ENCODE measurements around the gene SVBP.
"Not testable (repeated sequence)": the region's sequence is repeated elsewhere in the genome, so short reads cannot be mapped to it uniquely, and the experiment has no call there.

SVBP gene

GRCh38 chr1:42861014-42861399 lies 43.8 kb upstream of the SVBP start:
- TF ChIP-seq ZNF565 (CRISPR knock-in tag; conservative IDR thresholded peaks at IDR 0.05; ENCODE audit: low read depth): no peak
- TF ChIP-seq ESRRG (CRISPR knock-in tag; IDR thresholded peaks at IDR 0.05): no peak
- ATAC-seq: no peak

- no peak for TF ChIP-seq ZFP3 (CRISPR knock-in tag; IDR thresholded peaks at IDR 0.05)
- TF ChIP-seq ZNF8 (CRISPR knock-in tag; IDR thresholded peaks at IDR 0.05): no peak
- no peak for TF ChIP-seq RARB (CRISPR knock-in tag; IDR thresholded peaks at IDR 0.05)
- TF ChIP-seq CSRNP3 (CRISPR knock-in tag; IDR thresholded peaks at IDR 0.05): no peak
- no peak for TF ChIP-seq TCF4 (CRISPR knock-in tag; IDR thresholded peaks at IDR 0.05; ENCODE audit: borderline replicate concordance)
- no peak for TF ChIP-seq TSHZ2 (CRISPR knock-in tag; IDR thresholded peaks at IDR 0.05)
- TF ChIP-seq TOX (CRISPR knock-in tag; IDR thresholded peaks at IDR 0.05; ENCODE audit: borderline replicate concordance): no peak
- no peak for TF ChIP-seq POU6F1 (CRISPR knock-in tag; IDR thresholded peaks at IDR 0.05; ENCODE audit: borderline replicate concordance, low read depth)
- TF ChIP-seq ZFP30 (CRISPR knock-in tag; IDR thresholded peaks at IDR 0.05): no peak
- no peak for TF ChIP-seq ARNTL (CRISPR knock-in tag; IDR thresholded peaks at IDR 0.05; ENCODE audit: borderline replicate concordance, low read depth)
- TF ChIP-seq ESRRG (CRISPR knock-in tag; IDR thresholded peaks at IDR 0.05): no peak
- no peak for ATAC-seq
Measured at GRCh38 chr1:42860339-42861013, 43.3 kb upstream of the SVBP start.

GRCh38 chr1:42859366-42859765 lies 42.2 kb upstream of the SVBP start:
- not testable (repeated sequence) for ATAC-seq

- ATAC-seq: not testable (repeated sequence)
Measured at GRCh38 chr1:42856554-42856953, 39.4 kb upstream of the SVBP start.

GRCh38 chr1:42853116-42853884 lies 36.1 kb upstream of the SVBP start:
- no peak for ATAC-seq
- TF ChIP-seq PPARA (CRISPR knock-in tag; IDR thresholded peaks at IDR 0.05; ENCODE audit: borderline replicate concordance): no peak
- no peak for TF ChIP-seq ARNTL (CRISPR knock-in tag; IDR thresholded peaks at IDR 0.05; ENCODE audit: borderline replicate concordance, low read depth)
- no peak for TF ChIP-seq ZNF565 (CRISPR knock-in tag; conservative IDR thresholded peaks at IDR 0.05; ENCODE audit: low read depth)
- TF ChIP-seq POU6F1 (CRISPR knock-in tag; IDR thresholded peaks at IDR 0.05; ENCODE audit: borderline replicate concordance, low read depth): no peak
- no peak for TF ChIP-seq TOX (CRISPR knock-in tag; IDR thresholded peaks at IDR 0.05; ENCODE audit: borderline replicate concordance)
- TF ChIP-seq CSRNP3 (CRISPR knock-in tag; IDR thresholded peaks at IDR 0.05): no peak
- no peak for TF ChIP-seq ZFP30 (CRISPR knock-in tag; IDR thresholded peaks at IDR 0.05)
- TF ChIP-seq OSR1 (CRISPR knock-in tag; IDR thresholded peaks at IDR 0.05): no peak
- no peak for TF ChIP-seq GLIS3 (CRISPR knock-in tag; IDR thresholded peaks at IDR 0.05)
- no peak for TF ChIP-seq CREB5 (CRISPR knock-in tag; IDR thresholded peaks at IDR 0.05; ENCODE audit: low read depth)
- TF ChIP-seq ZC3H10 (CRISPR knock-in tag; IDR thresholded peaks at IDR 0.05): no peak
- TF ChIP-seq SNAI2 (CRISPR knock-in tag; IDR thresholded peaks at IDR 0.05): no peak
- TF ChIP-seq ESRRG (CRISPR knock-in tag; IDR thresholded peaks at IDR 0.05): no peak
- TF ChIP-seq ZFP3 (CRISPR knock-in tag; IDR thresholded peaks at IDR 0.05): no peak
